CD4-positive, alpha-beta T cell treated with Interleukin-21 for 1 hour (primary cell): ENCODE measurements around the gene SP140.
"Not testable (repeated sequence)": the region's sequence is repeated elsewhere in the genome, so short reads cannot be mapped to it uniquely, and the experiment has no call there.

Experiments
- DNase-seq: peaks from one replicate; pipeline ENCODE4 v3.0.0-alpha.2; 2020

The SP140 gene

DNA sequence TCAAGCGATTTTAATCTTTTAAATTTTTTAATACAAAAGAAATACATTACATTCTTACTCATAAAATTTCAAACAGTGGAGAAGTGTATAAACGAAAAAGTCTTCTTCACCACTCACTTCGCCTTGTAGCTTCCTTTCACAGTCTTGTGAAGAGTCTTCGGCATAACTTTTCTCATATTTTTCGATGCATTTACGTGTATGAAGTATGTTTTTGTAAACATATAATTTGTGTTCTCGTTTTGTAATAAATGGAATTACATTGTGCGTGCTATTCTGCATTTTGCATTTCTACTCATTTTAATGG is 102.6 kb downstream of the SP140 start:
- DNase-seq, result no peak

- DNase-seq, result no peak
Observed at GRCh38 chr2:230329946-230330605, 104.5 kb downstream of the SP140 start.

DNA sequence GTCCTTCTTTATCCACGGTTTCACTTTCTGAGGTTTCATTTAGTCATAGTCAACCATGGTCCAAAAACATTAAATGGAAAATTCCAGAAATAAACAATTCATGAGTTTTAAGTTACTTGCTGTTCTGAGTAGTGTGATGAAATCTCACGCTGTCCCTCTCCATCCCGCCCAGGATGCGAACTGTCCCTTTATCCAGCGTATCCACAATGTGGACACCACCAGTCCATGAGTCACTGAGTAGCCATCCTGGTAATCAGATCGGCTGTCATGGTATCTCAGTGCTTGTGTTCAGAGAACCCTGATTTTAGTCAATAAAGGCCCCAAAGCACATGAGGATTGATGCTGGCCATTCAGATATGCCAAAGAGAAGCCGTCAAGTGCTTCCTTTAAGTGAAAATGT is 105.2 kb downstream of the SP140 start:
- DNase-seq, result no peak

GRCh38 chr2:230335461-230335863 is 109.9 kb downstream of the SP140 start:
- no peak for DNase-seq

GRCh38 chr2:230335864-230336506 is 110.4 kb downstream of the SP140 start:
- DNase-seq, result no peak

GRCh38 chr2:230341936-230342528 is 116.5 kb downstream of the SP140 start:
- DNase-seq, result not testable (repeated sequence)

GRCh38 chr2:230343041-230343624 is 117.6 kb downstream of the SP140 start:
- DNase-seq, result not testable (repeated sequence)

GRCh38 chr2:230343747-230344146 is 118.2 kb downstream of the SP140 start:
- DNase-seq, result no peak

DNA sequence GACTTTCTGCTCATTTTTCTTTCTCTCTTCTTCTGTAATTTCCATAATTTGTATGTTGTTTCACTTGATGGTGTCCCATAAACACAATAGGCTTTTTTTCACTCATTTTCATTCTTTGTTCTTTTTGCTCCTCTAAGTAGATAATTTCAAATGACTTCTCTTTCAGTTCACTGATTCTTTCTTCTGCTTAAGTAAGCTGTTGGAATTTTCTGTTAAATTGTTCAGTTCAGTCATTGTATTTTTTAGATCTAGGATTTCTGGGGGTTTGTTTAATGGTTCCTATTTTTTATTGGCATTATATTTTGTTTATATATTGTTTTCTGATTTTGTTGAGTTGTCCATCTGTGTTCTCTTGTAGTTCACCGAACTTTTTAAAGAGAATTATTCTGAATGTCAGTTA is 120.9 kb downstream of the SP140 start:
- no peak for DNase-seq

DNA sequence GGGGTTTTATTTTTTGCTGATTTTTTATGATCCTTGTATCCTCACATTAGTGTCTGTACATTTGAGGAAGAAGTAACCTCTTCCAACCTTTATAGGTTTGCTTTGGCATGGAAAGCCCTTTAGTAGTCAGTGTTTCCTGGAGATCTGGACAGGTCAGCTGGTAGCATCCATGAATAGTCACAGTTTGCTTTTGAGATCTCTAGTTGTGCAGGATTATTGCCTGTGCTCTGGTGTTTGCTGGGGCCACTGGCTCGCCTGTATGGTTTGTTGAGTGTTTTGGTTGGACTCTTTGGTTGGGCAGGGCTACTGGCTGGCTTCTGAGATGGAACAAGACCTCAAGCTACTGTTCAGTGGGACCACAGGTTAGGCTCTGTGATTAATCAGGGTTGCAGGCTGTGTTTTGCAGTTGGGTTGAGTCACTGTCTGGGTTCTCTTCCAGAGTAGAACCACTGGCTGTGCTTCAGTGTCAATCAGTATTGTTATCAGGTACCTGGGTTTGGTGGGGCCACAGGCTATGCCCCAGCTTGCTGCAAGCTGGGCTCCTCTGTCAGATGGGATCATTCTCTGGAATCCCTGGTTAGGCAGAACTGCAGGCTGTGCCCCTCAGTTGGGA is 121.5 kb downstream of the SP140 start:
- DNase-seq, result no peak

GRCh38 chr2:230347659-230348305 is 122.2 kb downstream of the SP140 start:
- peak; percentile 30 for DNase-seq

DNA sequence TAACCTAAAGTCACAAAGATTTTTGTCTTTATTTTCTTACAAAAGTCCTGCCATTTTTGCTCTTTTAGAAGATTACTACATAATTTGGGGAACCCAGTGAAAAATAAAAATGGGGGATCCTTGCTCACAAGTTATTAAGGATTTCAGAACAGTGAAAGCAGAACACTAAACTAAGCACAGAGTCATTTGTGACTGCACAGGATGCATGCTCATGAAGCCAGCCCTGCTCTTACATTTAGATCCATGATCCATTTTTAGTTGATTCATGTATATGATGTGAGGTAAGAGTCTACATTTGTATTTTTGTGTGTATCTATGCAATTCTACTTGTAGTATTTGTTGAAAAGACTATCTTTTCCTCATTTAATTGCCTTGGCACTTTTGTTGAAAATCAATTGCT is 123.3 kb downstream of the SP140 start:
- no peak for DNase-seq

GRCh38 chr2:230356084-230356483 is 130.5 kb downstream of the SP140 start:
- no peak for DNase-seq

DNA sequence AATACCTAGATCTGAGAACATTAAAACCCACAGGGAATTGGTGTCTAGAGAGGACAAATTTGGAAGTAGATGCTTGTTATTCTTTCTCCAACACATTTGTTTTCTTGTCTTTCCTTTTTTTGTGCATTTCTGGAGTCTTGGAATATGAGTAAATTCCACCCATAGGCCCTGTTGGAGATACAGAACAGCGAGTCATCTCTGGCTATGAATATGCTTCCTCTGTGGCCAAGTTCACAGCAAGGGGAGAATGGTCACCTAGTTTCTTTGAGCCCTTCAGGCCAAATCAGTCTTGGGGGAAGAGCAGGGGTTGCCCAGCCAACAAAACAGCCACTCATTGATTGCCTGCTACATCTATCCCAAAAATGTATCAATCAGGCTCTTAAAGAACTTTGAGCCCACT is 132.8 kb downstream of the SP140 start:
- DNase-seq, result no peak

DNA sequence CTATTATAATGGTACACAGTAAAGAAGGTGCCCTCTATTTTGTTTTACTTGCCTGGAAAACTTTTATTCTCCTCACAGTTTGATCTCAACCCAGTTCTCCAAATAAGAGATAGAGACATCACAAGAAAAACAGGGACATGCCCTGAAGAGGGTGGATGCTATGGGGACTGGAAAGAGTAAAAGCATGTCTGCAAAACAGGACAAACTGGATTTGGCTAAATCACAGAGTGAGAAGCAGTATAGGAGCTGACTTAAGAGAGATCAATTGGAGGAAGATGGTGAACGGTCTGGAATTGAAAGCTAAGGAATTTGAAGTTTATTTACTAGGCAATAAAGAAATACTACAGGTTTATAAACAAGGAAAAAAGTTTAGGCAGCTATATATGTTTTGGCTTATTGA is 134.5 kb downstream of the SP140 start:
- DNase-seq, result no peak

DNA sequence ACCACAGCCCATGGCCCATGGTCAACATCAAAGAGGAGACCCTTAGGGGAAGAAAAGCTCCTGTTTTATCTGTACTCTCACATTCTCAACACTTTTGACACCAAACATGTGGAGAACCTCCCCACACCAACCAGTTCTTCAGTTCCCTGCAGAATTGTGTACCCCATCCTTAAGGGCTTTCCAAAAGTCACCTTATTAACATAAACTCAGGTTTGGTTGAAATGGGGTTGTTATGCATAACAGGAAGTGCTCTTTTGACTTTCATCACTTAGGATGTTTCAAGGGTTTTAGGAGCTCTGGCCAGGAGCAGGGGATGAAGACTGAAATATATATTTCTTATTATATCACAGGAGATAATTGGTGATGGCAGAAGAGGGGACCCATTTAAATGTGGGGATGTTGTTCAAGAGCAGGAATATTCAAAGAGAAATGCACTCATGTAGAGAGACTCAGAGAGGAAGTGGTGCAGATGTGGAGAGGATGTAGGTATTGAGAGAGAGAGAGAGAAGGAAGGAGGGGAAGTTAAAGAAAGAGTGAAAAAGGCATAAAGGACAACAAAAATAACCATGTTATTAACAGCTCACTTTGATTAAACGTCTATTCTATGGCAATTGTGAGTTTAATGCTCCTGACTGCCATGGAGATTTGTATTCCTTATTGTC is 136.6 kb downstream of the SP140 start:
- DNase-seq, result no peak
